Measurements from ENCODE around the gene LTA4H.
"Not testable (repeated sequence)": the region's sequence is repeated elsewhere in the genome, so short reads cannot be mapped to it uniquely, and the experiment has no call there.

LTA4H gene

GRCh38 chr12:96075560-96075959 lies 40.2 kb upstream of the LTA4H start:
- TF ChIP-seq, protein P1, sequence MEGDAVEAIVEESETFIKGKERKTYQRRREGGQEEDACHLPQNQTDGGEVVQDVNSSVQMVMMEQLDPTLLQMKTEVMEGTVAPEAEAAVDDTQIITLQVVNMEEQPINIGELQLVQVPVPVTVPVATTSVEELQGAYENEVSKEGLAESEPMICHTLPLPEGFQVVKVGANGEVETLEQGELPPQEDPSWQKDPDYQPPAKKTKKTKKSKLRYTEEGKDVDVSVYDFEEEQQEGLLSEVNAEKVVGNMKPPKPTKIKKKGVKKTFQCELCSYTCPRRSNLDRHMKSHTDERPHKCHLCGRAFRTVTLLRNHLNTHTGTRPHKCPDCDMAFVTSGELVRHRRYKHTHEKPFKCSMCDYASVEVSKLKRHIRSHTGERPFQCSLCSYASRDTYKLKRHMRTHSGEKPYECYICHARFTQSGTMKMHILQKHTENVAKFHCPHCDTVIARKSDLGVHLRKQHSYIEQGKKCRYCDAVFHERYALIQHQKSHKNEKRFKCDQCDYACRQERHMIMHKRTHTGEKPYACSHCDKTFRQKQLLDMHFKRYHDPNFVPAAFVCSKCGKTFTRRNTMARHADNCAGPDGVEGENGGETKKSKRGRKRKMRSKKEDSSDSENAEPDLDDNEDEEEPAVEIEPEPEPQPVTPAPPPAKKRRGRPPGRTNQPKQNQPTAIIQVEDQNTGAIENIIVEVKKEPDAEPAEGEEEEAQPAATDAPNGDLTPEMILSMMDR (conservative IDR thresholded peaks at IDR 0.05; ENCODE audit: control insufficient read depth, insufficient read depth, low read depth, low read length), result no peak
- no peak overlapping the region for H3K4me3 ChIP-seq (ENCODE audit: control insufficient read depth, low read depth, low read length)
- no peak for DNase-seq (ENCODE audit: low read depth)

GRCh38 chr12:96073346-96074330 lies 38.3 kb upstream of the LTA4H start:
- TF ChIP-seq, protein P1 (conservative IDR thresholded peaks at IDR 0.05; ENCODE audit: control insufficient read depth, insufficient read depth, low read depth, low read length), result no peak
- no peak for DNase-seq (ENCODE audit: low read depth)

GRCh38 chr12:96070670-96071279 lies 35.4 kb upstream of the LTA4H start:
- peak; percentile 32 for DNase-seq (ENCODE audit: low read depth)
- TF ChIP-seq, protein P1 (conservative IDR thresholded peaks at IDR 0.05; ENCODE audit: control insufficient read depth, insufficient read depth, low read depth, low read length), result peak; percentile 18
- no peak overlapping the region for H3K4me3 ChIP-seq (ENCODE audit: control insufficient read depth, low read depth, low read length)

More at GRCh38 chr12:96073346-96074330, 38.3 kb upstream of the LTA4H start:
- no peak overlapping the region for H3K4me3 ChIP-seq (ENCODE audit: control insufficient read depth, low read depth, low read length)

- DNase-seq (ENCODE audit: low read depth), result no peak
- H3K4me3 ChIP-seq (ENCODE audit: control insufficient read depth, low read depth, low read length), result no peak overlapping the region
- TF ChIP-seq, protein P1 (conservative IDR thresholded peaks at IDR 0.05; ENCODE audit: control insufficient read depth, insufficient read depth, low read depth, low read length), result no peak
These were observed 34.3 kb upstream of the LTA4H start for GRCh38 chr12:96069511-96070231.

DNA sequence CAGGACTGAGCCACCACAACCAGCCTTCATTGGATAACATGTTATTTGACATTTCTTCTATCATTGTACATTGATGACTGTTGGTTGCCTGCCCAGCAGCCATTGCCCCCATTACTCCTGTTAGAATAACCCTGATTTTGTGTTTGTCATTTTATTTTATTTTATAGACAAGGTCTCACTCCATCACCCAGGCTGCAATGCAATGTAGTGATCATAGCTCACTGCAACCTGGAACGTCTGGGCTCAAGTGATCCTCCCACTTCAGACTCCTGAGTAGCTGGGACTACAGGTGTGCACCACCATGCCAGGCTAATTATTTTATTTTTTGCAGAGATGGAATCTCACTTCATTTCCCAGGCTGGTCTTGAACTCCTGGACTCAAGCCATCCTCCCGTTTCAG lies 33.2 kb upstream of the LTA4H start:
- H3K4me3 ChIP-seq (ENCODE audit: control insufficient read depth, low read depth, low read length), result no peak overlapping the region
- TF ChIP-seq, protein P1 (conservative IDR thresholded peaks at IDR 0.05; ENCODE audit: control insufficient read depth, insufficient read depth, low read depth, low read length), result no peak
- DNase-seq (ENCODE audit: low read depth), result no peak

GRCh38 chr12:96068111-96068510 lies 32.7 kb upstream of the LTA4H start:
- H3K4me3 ChIP-seq (ENCODE audit: control insufficient read depth, low read depth, low read length), result no peak overlapping the region
- TF ChIP-seq, protein P1 (conservative IDR thresholded peaks at IDR 0.05; ENCODE audit: control insufficient read depth, insufficient read depth, low read depth, low read length), result no peak
- DNase-seq (ENCODE audit: low read depth), result no peak

DNA sequence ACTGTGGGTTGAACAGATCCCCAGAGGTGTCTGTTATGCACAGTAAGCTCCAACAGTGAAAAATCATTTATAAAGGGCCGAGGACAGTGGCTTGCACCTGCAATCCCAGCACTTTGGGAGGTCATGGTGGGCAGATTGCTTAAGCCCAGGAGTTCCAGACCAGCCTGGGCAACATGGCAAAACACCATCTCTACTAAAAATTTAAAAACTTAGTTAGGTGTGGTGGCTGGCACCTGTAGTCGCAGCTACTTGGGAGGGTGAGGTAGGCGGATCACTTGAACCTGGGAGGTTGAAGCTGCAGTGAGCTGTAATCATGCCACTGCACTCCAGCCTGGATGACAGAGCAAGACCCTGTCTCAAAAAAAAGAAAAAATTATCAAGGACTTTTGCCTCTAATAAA lies 30.4 kb upstream of the LTA4H start:
- not testable (repeated sequence) for H3K4me3 ChIP-seq (ENCODE audit: control insufficient read depth, low read depth, low read length); DNase-seq (ENCODE audit: low read depth)

All from fibroblast of mammary gland (primary cell).